ENCODE results near the gene STATH.
"Not testable (repeated sequence)": the region's sequence is repeated elsewhere in the genome, so short reads cannot be mapped to it uniquely, and the experiment has no call there.

STATH gene

GRCh38 chr4:70008771-70009170 is 13.0 kb downstream of the STATH start:
- FAIRE-seq (no peak), DNase-seq (ENCODE audit: insufficient read length, low spot score) (no peak)
- no peak for TF ChIP-seq CTCF (IDR thresholded peaks at IDR 0.05; ENCODE audit: insufficient read depth, missing control alignments)

- DNase-seq (ENCODE audit: insufficient read length, low spot score); FAIRE-seq: not testable (repeated sequence)
Observed at GRCh38 chr4:70019006-70019405, 23.2 kb downstream of the STATH start.

DNA sequence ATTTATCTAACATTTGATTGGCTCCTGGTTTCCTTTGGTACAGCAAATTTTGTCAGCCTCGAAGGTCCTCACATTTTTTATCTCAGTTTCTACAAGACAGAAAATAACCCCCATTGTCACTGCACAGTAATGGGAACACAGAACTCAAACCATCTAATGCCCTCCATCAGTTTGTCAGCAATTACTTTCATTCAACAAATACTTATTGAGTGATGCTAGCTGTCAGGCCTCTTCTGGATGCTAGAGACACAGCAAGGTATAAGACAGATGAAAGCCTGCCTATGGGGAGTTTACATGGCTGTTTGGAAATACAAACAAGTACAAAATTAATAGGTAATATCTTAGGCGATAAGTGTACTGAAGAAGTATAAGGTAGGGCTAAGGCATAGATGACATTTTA is 27.5 kb downstream of the STATH start:
- FAIRE-seq = no peak
- DNase-seq (ENCODE audit: insufficient read length, low spot score) = no peak

DNA sequence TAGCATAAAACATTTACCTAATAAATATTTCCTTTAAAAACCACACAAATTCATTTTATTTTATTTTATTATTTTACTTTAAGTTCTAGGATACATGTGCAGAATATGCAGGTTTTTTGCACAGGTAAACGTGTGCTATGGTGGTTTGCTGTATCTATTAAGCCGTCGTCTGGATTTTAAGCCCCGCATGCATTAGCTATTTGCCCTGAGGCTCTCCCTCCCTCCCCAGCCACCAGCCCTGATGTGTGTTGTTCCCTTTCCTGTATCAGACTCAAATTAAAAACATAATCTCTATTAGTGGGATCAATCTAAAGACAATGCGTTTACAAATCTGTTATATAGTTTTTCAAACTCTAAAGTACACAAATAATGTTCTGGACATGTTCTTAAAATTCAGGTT is 31.2 kb downstream of the STATH start:
- TF ChIP-seq CTCF (IDR thresholded peaks at IDR 0.05; ENCODE audit: insufficient read depth, missing control alignments) = no peak
- FAIRE-seq (no peak), DNase-seq (ENCODE audit: insufficient read length, low spot score) (no peak)

More for the DNA sequence above, 27.5 kb downstream of the STATH start:
- no peak for TF ChIP-seq CTCF (IDR thresholded peaks at IDR 0.05; ENCODE audit: insufficient read depth, missing control alignments)

GRCh38 chr4:70028159-70028558 is 32.4 kb downstream of the STATH start, which contains the start of gene HTN3:
HTN3 (plus strand) TSS chr4:70028459; CDS start chr4:70030741, 2,282 bp downstream.
- not testable (repeated sequence) for FAIRE-seq; DNase-seq (ENCODE audit: insufficient read length, low spot score)

DNA sequence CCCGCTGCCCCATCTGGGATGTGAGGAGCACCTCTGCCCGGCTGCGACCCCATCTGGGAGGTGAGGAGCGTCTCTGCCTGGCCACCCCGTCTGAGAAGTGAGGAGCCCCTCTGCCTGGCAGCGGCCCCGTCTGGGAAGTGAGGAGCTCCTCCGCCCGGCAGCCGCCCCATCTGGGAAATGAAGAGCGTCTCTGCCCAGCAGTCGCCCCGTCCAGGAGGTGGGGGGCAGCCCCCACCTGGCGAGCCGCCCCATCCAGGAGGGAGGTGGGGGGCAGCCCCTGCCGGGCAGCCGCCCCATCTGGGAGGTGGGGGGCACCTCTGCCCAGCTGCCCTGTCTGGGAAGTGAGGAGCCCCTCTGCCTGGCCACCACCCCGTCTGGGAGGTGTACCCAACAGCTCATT is 41.8 kb downstream of the STATH start:
- not testable (repeated sequence) for DNase-seq (ENCODE audit: insufficient read length, low spot score); FAIRE-seq

DNA sequence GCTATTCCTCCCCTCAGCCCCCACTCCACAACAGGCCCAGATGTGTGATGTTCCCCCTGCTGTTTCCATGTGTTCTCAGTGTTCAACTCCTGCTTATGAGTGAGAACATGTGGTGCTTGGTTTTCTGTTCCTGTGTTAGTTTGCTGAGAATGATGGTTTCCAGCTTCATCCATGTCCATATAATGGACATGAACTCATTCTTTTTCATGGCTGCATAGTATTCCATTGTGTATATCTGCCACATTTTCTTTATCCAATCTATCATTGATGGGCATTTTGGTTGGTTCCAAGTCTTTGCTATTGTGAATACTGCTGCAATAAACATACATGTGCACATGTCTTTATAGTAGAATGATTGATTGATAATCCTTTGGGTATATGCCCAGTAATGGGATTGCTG is 44.2 kb downstream of the STATH start:
- not testable (repeated sequence) for FAIRE-seq; DNase-seq (ENCODE audit: insufficient read length, low spot score)

GRCh38 chr4:70041652-70042286 is 46.0 kb downstream of the STATH start:
- no peak for FAIRE-seq
- TF ChIP-seq CTCF (IDR thresholded peaks at IDR 0.05; ENCODE audit: insufficient read depth, missing control alignments) = no peak
- DNase-seq (ENCODE audit: insufficient read length, low spot score) = no peak

- DNase-seq (ENCODE audit: insufficient read length, low spot score); FAIRE-seq: not testable (repeated sequence)
Observed at GRCh38 chr4:70050138-70050537, 54.4 kb downstream of the STATH start, which contains the start of gene HTN1. HTN1 (plus strand) TSS chr4:70050438; CDS start chr4:70053077, 2,639 bp downstream.
